Calu3 (cell line): ENCODE data around the gene OR2F2. TPM values are rescaled to one million over a fixed set of nuclear protein-coding genes. Genes with fewer than 3 reads are reported as not detected.
A peak's percentile ranks its signal among the peaks of the same experiment; 100 is the strongest.

Experiments used
- BruUV-seq: library from RNA; stranded (reverse); fragments of 400-500 nt; replicated peaks from 2 replicates; lab custom pipeline; 2021; lab: Mats Ljungman, UMichigan
- CTCF ChIA-PET: fragments of 300-600 bp; sonication (Branson Sonifier 250); formaldehyde crosslinking; loops from one replicate; lab custom pipeline; 2022; ENCODE audit warnings: antibody characterized with exemption; lab: Charles Lee
- DNase-seq: peaks from one replicate; pipeline ENCODE4 v3.0.0; 2022
- H3K27ac Mint-ChIP-seq: one replicate; pipeline ENCODE4 v1.8.0; 2022; ENCODE audit warnings: mixed read lengths; ENCODE audit not compliant: unreplicated experiment
- H3K27me3 Mint-ChIP-seq: one replicate; pipeline ENCODE4 v1.8.0; 2022; ENCODE audit warnings: mixed read lengths; ENCODE audit not compliant: unreplicated experiment
- H3K36me3 Mint-ChIP-seq: one replicate; pipeline ENCODE4 v1.8.0; 2022; ENCODE audit warnings: mild to moderate bottlenecking, moderate library complexity, mixed read lengths; ENCODE audit not compliant: insufficient read depth, unreplicated experiment
- H3K4me1 Mint-ChIP-seq: one replicate; pipeline ENCODE4 v1.8.0; 2022; ENCODE audit warnings: mild to moderate bottlenecking, low read depth, mixed read lengths; ENCODE audit not compliant: unreplicated experiment
- H3K4me3 Mint-ChIP-seq: one replicate; pipeline ENCODE4 v1.8.0; 2022; ENCODE audit warnings: mild to moderate bottlenecking, low read depth, moderate library complexity, mixed read lengths; ENCODE audit not compliant: unreplicated experiment
- H3K9me3 Mint-ChIP-seq: one replicate; pipeline ENCODE4 v1.8.0; 2022; ENCODE audit warnings: low read depth, mixed read lengths; ENCODE audit not compliant: unreplicated experiment
- CTCF ChIP-seq: fragments of 200-600 bp; IDR thresholded peaks from one replicate; pipeline ENCODE4 v1.8.0; 2022; ENCODE audit warnings: antibody characterized with exemption; ENCODE audit not compliant: unreplicated experiment
- intact Hi-C: fragments of 100-400 bp; cut with micrococcal nuclease; formaldehyde crosslinking; loops from one replicate; pipeline ENCODE4 v1.10.0; 2022; ENCODE audit not compliant: unreplicated experiment
- total RNA-seq: library from RNA; stranded (reverse); gene quantifications from 2 replicates; pipeline ENCODE4 v1.2.3, GENCODE V29; 2022

Gene OR2F2
- total RNA-seq, 1 experiment from 2014 or later = not detected

DNA sequence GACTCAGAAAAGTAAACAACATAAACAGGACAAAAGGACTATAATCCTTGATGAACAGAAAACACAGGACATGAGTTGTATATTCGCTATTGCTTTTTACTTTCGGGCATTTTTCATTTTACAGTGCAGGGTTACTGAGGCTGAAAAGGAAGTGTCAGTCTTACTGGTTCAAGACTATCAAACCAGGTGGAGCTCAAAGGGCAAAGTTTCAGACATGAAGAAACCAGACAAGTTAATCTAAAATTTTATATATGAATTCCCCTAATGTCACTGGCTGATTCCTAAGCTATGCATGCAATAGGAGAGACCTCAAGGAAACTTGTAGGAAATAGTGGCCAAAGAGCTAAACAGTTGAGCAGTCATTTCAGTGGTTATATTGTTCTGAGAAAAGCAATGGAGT, 44.5 kb upstream of the OR2F2 start:
- no peak for TF ChIP-seq CTCF
- no peak overlapping the region for H3K4me3 Mint-ChIP-seq
- intact Hi-C loops = no loop called here
- peaks cover 15% of the 10 kb centered on the region for H3K4me1 Mint-ChIP-seq
- BruUV-seq = no TSS peak
- DNase-seq = no peak
- CTCF ChIA-PET = interaction anchor here (0.6 kb wide), 1 partner anchor 233 kb away, joined by 4 read pairs; no protein-coding TSS in a partner anchor
- no peak overlapping the region for H3K27ac Mint-ChIP-seq
- H3K9me3 Mint-ChIP-seq = no peaks in the 10 kb centered on the region
- H3K27me3 Mint-ChIP-seq = no peaks in the 10 kb centered on the region
- no peaks in the 10 kb centered on the region for H3K36me3 Mint-ChIP-seq

DNA sequence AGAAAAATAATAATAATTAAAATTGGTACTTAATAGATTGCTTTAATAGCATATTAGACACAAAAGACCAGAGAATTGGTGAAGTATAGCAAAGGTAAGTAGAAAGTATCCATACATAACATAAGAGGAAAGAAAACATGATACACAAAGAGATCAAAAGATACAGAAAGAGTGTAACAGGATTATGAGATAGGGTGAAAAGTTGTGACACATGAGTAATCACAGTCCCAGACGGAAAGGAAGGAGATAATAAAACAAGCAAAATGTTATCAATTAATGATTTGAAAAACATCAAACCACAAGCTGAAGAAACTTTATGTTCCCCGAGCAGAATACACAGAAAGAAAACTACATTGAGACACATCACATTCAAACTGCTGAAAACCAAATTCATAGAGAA, 43.6 kb upstream of the OR2F2 start:
- no peaks in the 10 kb centered on the region for H3K36me3 Mint-ChIP-seq
- H3K4me1 Mint-ChIP-seq = peaks cover 15% of the 10 kb centered on the region
- no peaks in the 10 kb centered on the region for H3K27me3 Mint-ChIP-seq
- no peak overlapping the region for H3K4me3 Mint-ChIP-seq
- intact Hi-C loops = no loop called here
- CTCF ChIA-PET = interaction anchor here (2.2 kb wide), 1 partner anchor 10 kb away, joined by 32 read pairs; the partner anchor contains the start of gene TCAF1
- TF ChIP-seq CTCF = no peak
- H3K27ac Mint-ChIP-seq = peak overlapping the region; percentile 25
- H3K9me3 Mint-ChIP-seq = no peaks in the 10 kb centered on the region
- DNase-seq = no peak
- BruUV-seq = no TSS peak

DNA sequence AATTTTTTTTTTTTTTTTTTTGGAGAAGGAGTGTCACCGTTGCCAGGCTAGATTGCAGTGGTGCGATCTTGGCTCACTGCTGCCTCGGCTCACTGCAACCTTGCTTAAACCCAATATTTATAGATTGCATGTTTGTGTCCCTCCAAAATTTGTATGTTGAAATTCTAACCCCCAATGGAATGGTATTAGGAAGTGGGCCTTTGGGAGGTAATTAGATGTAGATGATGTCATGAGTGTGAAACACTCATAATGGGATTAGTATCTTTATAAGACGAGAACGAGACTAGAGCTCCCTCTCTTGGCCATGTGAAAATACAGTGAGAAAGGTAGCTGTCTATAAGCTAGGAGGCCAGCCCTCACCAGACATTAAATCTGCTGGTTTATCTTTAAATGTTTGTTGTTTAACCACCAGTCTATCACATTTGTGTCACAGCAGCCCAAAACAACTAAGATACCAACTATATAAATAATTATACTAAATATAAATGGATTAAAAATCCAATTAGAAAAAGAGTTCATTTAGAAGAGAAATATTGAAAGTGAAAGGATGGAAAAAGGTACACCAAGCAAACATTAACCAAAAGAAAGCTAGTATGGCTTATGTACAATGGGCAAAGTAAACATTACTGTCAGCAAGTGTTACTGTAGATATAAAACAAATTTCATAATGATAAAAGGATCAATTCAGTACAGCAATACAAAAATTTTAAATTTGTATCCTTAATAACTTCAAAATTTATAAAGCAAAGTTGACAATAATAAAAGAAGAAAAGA, 42.3 kb upstream of the OR2F2 start:
- CTCF ChIA-PET = interaction anchor here (0.6 to 2.2 kb wide), 5 partner anchors 9 to 235 kb away, joined by 3 to 32 read pairs (median 4); partner anchors contain the start of gene TCAF1
- DNase-seq = peak; percentile 52
- Mint-ChIP-seq H3K9me3 (no peaks in the 10 kb centered on the region), H3K4me3 (peak overlapping the region; percentile 28), H3K27me3 (no peaks in the 10 kb centered on the region), H3K4me1 (peaks cover 15% of the 10 kb centered on the region), H3K36me3 (no peaks in the 10 kb centered on the region), H3K27ac (no peak overlapping the region)
- peak; percentile 52 for TF ChIP-seq CTCF
- no TSS peak for BruUV-seq
- intact Hi-C loops = no loop called here

DNA sequence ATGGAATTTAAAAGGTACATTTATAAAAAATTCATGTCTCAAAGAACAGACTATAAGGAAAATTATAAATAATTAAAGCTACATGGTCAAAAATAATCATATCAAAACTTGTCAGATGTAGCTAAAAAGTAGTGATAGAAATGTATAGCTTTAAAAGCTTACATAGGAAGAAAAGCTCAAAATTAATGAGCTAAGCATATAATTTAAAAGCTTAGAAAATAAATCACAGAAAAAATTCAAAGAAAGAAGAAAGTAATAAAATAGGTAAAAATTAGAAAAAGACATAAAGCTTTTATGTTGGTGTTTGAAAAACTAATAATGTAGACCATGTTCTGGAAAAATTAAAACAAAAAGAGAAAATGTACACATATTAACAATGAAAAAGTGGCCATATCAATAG, 38.4 kb upstream of the OR2F2 start:
- BruUV-seq = no TSS peak
- intact Hi-C loops = no loop called here
- H3K27me3 Mint-ChIP-seq = no peaks in the 10 kb centered on the region
- no peak for DNase-seq
- TF ChIP-seq CTCF = no peak
- no peak overlapping the region for H3K27ac Mint-ChIP-seq
- H3K4me1 Mint-ChIP-seq = peaks cover 29% of the 10 kb centered on the region
- H3K36me3 Mint-ChIP-seq = peaks cover 9% of the 10 kb centered on the region
- no peaks in the 10 kb centered on the region for H3K9me3 Mint-ChIP-seq
- no peak overlapping the region for H3K4me3 Mint-ChIP-seq
- CTCF ChIA-PET = no interaction called here
